HCT116 (cell line): ENCODE data around the gene AGAP5. TPM values are rescaled to one million over a fixed set of nuclear protein-coding genes. Genes with fewer than 3 reads are reported as not detected.

Source experiments
- ATAC-seq: fragments of 200-7000 bp; cut with Tn5 transposase; 2 replicates; pipeline ENCODE4 v1.9.1; 2020; ENCODE audit warnings: mild to moderate bottlenecking, moderate library complexity
- BruUV-seq: library from RNA; stranded (reverse); fragments of 400-500 nt; replicated peaks from 2 replicates; lab custom pipeline; 2021; lab: Mats Ljungman, UMichigan
- CTCF ChIA-PET: fragments of 300-600 bp; sonication (Branson Sonifier 250); formaldehyde crosslinking; loops from one replicate; lab custom pipeline; 2021; ENCODE audit warnings: antibody characterized with exemption; lab: Charles Lee
- POLR2A ChIA-PET: fragments of 300-600, 350-600 bp; sonication (Branson Sonifier 250); formaldehyde crosslinking; loops from one replicate; lab custom pipeline; 2021; ENCODE audit warnings: antibody characterized with exemption; lab: Charles Lee
- RAD21 ChIA-PET, 2 experiments: fragments of 300-600 bp; sonication (Branson Sonifier 250); formaldehyde crosslinking; loops; one replicate each; lab custom pipeline; 2023; ENCODE audit warnings: low total read pairs in 2 of 2; ENCODE audit not compliant: uncharacterized antibody in 2 of 2, unreplicated experiment in 2 of 2, low non-redundant PET in 1 of 2; lab: Charles Lee
- DNase-seq: peaks from one replicate; pipeline ENCODE4 v3.0.0-alpha.2; 2010; ENCODE audit warnings: low read depth, low spot score
- H2AFZ ChIP-seq: fragments of 200-600 bp; shearing (Covaris generic), sonication (generic); 2 replicates; pipeline ENCODE4 v1.6.1; 2017; ENCODE audit warnings: low read depth, mixed run types, mixed read lengths, antibody characterized with exemption, low read length; ENCODE audit not compliant: poor library complexity, severe bottlenecking
- H3K27ac ChIP-seq: 2 replicates; pipeline ENCODE4 v1.5.1; 2012; ENCODE audit warnings: low read depth, low read length
- H3K27me3 ChIP-seq: fragments of 200-600 bp; sonication (generic); 2 replicates; pipeline ENCODE4 v1.6.1; 2016; ENCODE audit warnings: mixed run types, low read length, mixed read lengths; ENCODE audit not compliant: insufficient read depth
- H3K36me3 ChIP-seq, 2 experiments: fragments of 200-500 bp in 1 of 2; fragments of 200-600 bp in 1 of 2; sonication (Bioruptor generic) in 1 of 2; sonication (generic) in 1 of 2; 2 replicates each; pipeline versions ENCODE4 v1.5.1 to v1.6.1; 2014 to 2016; ENCODE audit warnings: low read length in 2 of 2, inconsistent platforms in 1 of 2, mixed read lengths in 1 of 2, mixed run types in 1 of 2; ENCODE audit not compliant: insufficient read depth in 2 of 2, control insufficient read depth in 1 of 2
- H3K4me1 ChIP-seq, 2 experiments: fragments of 200-600 bp in 1 of 2; sonication (generic) in 1 of 2; 2 replicates each; pipeline versions ENCODE4 v1.5.1 to v1.6.1; 2012 to 2017; ENCODE audit warnings: low read length in 2 of 2, inconsistent platforms in 1 of 2, mild to moderate bottlenecking in 1 of 2, mixed read lengths in 1 of 2, mixed run types in 1 of 2, moderate library complexity in 1 of 2; ENCODE audit not compliant: insufficient read depth in 2 of 2, control insufficient read depth in 1 of 2
- H3K4me2 ChIP-seq: fragments of 200-600 bp; sonication (generic); 2 replicates; pipeline ENCODE4 v1.6.1; 2017; ENCODE audit warnings: mixed run types, low read length, mixed read lengths
- H3K4me3 ChIP-seq, 2 experiments: fragments of 200-600 bp in 1 of 2; sonication (generic) in 1 of 2; replicated peaks in 1 of 2; 2 replicates each; pipeline ENCODE4 v1.5.1; 2011 to 2016; ENCODE audit warnings: low read length in 2 of 2, control low read depth in 1 of 2, low read depth in 1 of 2, mild to moderate bottlenecking in 1 of 2, mixed read lengths in 1 of 2, mixed run types in 1 of 2
- H3K79me2 ChIP-seq: fragments of 200-600 bp; sonication (generic); 2 replicates; pipeline ENCODE4 v1.6.1; 2017; ENCODE audit warnings: mild to moderate bottlenecking, mixed run types, low read length, moderate library complexity, mixed read lengths; ENCODE audit not compliant: insufficient read depth
- H3K9ac ChIP-seq: fragments of 200-600 bp; sonication (generic); 2 replicates; pipeline ENCODE4 v1.6.1; 2016; ENCODE audit warnings: low read length, mixed read lengths
- H3K9me2 ChIP-seq: fragments of 200-600 bp; sonication (generic), shearing (Covaris generic); 2 replicates; pipeline ENCODE4 v1.6.1; 2017; ENCODE audit warnings: mixed run types, mild to moderate bottlenecking, moderate library complexity; ENCODE audit not compliant: insufficient read depth
- H3K9me3 ChIP-seq, 2 experiments: fragments of 200-500 bp in 1 of 2; fragments of 200-600 bp in 1 of 2; sonication (Bioruptor generic) in 1 of 2; sonication (generic) in 1 of 2; 2 replicates each; pipeline ENCODE4 v1.6.1; 2014 to 2017; ENCODE audit warnings: low read length in 2 of 2, mixed read lengths in 2 of 2, inconsistent platforms in 1 of 2, low read depth in 1 of 2, mild to moderate bottlenecking in 1 of 2, mixed run types in 1 of 2, moderate library complexity in 1 of 2; ENCODE audit not compliant: control insufficient read depth in 1 of 2, insufficient read depth in 1 of 2
- H4K20me1 ChIP-seq: fragments of 200-600 bp; sonication (generic), shearing (Covaris generic); 2 replicates; pipeline ENCODE4 v1.6.1; 2017; ENCODE audit warnings: mixed run types, mild to moderate bottlenecking, moderate library complexity; ENCODE audit not compliant: insufficient read depth
- ATF3 ChIP-seq: IDR thresholded peaks from 2 replicates; pipeline ENCODE4 v1.6.1; 2012
- CBX3 ChIP-seq: IDR thresholded peaks from 2 replicates; pipeline ENCODE4 v1.6.1; 2012; ENCODE audit warnings: low read depth
- CEBPB ChIP-seq: IDR thresholded peaks from 2 replicates; pipeline ENCODE4 v1.6.1; 2012; ENCODE audit warnings: low read depth
- EGR1 ChIP-seq: IDR thresholded peaks from 2 replicates; pipeline ENCODE4 v1.6.1; 2012; ENCODE audit warnings: low read depth
- EZH2 ChIP-seq: fragments of 200-600 bp; sonication (generic); IDR thresholded peaks from 2 replicates; pipeline ENCODE4 v1.6.1; 2017; ENCODE audit warnings: antibody characterized with exemption, mixed run types
- EZH2phosphoT487 ChIP-seq: fragments of 200-600 bp; IDR thresholded peaks from 2 replicates; pipeline ENCODE4 v1.6.1; 2018; ENCODE audit warnings: antibody characterized with exemption, borderline replicate concordance
- JUND ChIP-seq: IDR thresholded peaks from 2 replicates; pipeline ENCODE4 v1.6.1; 2012
- POLR2A ChIP-seq: IDR thresholded peaks from 2 replicates; pipeline ENCODE4 v1.7.0; 2011; ENCODE audit warnings: borderline replicate concordance; ENCODE audit not compliant: insufficient read depth, insufficient read length; ENCODE audit errors: extremely low read depth
- POLR2AphosphoS5 ChIP-seq: IDR thresholded peaks from 2 replicates; pipeline ENCODE4 v1.6.1; 2011; ENCODE audit warnings: mild to moderate bottlenecking, low read depth, low read length, moderate library complexity
- REST ChIP-seq: IDR thresholded peaks from 2 replicates; pipeline ENCODE4 v1.6.1; 2012; ENCODE audit warnings: low read depth
- SRF ChIP-seq: IDR thresholded peaks from 2 replicates; pipeline ENCODE4 v1.6.1; 2012; ENCODE audit warnings: low read depth
- TCF7L2 ChIP-seq: IDR thresholded peaks from 2 replicates; pipeline ENCODE4 v1.7.0; 2011; ENCODE audit warnings: borderline replicate concordance, inconsistent platforms; ENCODE audit not compliant: insufficient read depth, insufficient read length; ENCODE audit errors: extremely low read depth
- ZNF274 ChIP-seq: fragments of 200-500 bp; sonication (Bioruptor generic); IDR thresholded peaks from 2 replicates; pipeline ENCODE4 v1.6.1; 2014; ENCODE audit warnings: mild to moderate bottlenecking, low read depth, low read length, inconsistent platforms
- intact Hi-C: fragments of 100-400 bp; cut with micrococcal nuclease; formaldehyde crosslinking; loops from 2 replicates; pipeline ENCODE4 v1.10.0; 2022
- total RNA-seq: library from RNA; stranded (reverse); gene quantifications from one replicate; pipeline ENCODE4 v1.2.1, GENCODE V29; 2021; ENCODE audit not compliant: unreplicated experiment
- TF ChIP-seq, protein P1 (sequence below), 3 experiments: fragments of 200-600 bp in 1 of 3; sonication (generic) in 1 of 3; IDR thresholded peaks in 2 of 3; conservative IDR thresholded peaks in 1 of 3; 2 replicates each; pipeline ENCODE4 v1.5.1; 2012 to 2017; ENCODE audit warnings: low read depth in 2 of 3, low read length in 2 of 3, antibody characterized with exemption in 1 of 3, borderline replicate concordance in 1 of 3, control low read depth in 1 of 3, mild to moderate bottlenecking in 1 of 3, mixed read lengths in 1 of 3, mixed run types in 1 of 3, moderate library complexity in 1 of 3; ENCODE audit not compliant: insufficient read depth in 1 of 3
- TF ChIP-seq, protein P2 (sequence below): IDR thresholded peaks from 2 replicates; pipeline ENCODE4 v1.6.1; 2012
- TF ChIP-seq, protein P3 (sequence below): IDR thresholded peaks from 2 replicates; pipeline ENCODE4 v1.6.1; 2011; ENCODE audit warnings: mild to moderate bottlenecking, low read length, moderate library complexity; ENCODE audit not compliant: insufficient replicate concordance; ENCODE audit errors: extremely low read depth

Gene AGAP5
- total RNA-seq, 1 experiment from 2014 or later = 7.5 TPM

- TF ChIP-seq POLR2A (no peak), SRF (no peak), JUND (no peak)
- TF ChIP-seq, protein P1, sequence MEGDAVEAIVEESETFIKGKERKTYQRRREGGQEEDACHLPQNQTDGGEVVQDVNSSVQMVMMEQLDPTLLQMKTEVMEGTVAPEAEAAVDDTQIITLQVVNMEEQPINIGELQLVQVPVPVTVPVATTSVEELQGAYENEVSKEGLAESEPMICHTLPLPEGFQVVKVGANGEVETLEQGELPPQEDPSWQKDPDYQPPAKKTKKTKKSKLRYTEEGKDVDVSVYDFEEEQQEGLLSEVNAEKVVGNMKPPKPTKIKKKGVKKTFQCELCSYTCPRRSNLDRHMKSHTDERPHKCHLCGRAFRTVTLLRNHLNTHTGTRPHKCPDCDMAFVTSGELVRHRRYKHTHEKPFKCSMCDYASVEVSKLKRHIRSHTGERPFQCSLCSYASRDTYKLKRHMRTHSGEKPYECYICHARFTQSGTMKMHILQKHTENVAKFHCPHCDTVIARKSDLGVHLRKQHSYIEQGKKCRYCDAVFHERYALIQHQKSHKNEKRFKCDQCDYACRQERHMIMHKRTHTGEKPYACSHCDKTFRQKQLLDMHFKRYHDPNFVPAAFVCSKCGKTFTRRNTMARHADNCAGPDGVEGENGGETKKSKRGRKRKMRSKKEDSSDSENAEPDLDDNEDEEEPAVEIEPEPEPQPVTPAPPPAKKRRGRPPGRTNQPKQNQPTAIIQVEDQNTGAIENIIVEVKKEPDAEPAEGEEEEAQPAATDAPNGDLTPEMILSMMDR (IDR thresholded peaks at IDR 0.05 in 2 of 3, conservative IDR thresholded peaks at IDR 0.05 in 1 of 3; ENCODE audit: borderline replicate concordance in 1 of 3, insufficient read depth in 1 of 3, low read depth in 2 of 3, low read length in 2 of 3) = no peak
Measured at GRCh38 chr10:73647211-73647874, 50.6 kb downstream of the AGAP5 start (continued).

- Histone ChIP-seq H3K36me3 (no peaks in the 10 kb centered on the region), H4K20me1 (no peaks in the 10 kb centered on the region), H3K9me2 (no peaks in the 10 kb centered on the region), H3K9ac (no peak overlapping the region), H2AFZ (no peak overlapping the region), H3K27me3 (0 out of 2 replicates have a peak, but pooled peaks cover 4% of the 10 kb centered on the region), H3K4me1 (peaks cover 0 to 11% of the 10 kb centered on the region in 2 experiments; a peak in 3 of 4 replicates), H3K4me3 (no peak overlapping the region), H3K9me3 (no peaks in the 10 kb centered on the region), H3K79me2 (no peaks in the 10 kb centered on the region)
- no peak for DNase-seq
- POLR2A ChIA-PET = interaction anchor here (0.6 kb wide), 1 partner anchor 1205 kb away, joined by 7 read pairs; no protein-coding TSS in a partner anchor
- no peak for ATAC-seq
- RAD21 ChIA-PET = interaction anchor here in 1 of 2 experiments (0.5 kb wide), 1 partner anchor 115 kb away, joined by 3 read pairs; no protein-coding TSS in a partner anchor
- TF ChIP-seq POLR2AphosphoS5 (no peak), JUND (no peak), EZH2 (no peak), TCF7L2 (no peak), SRF (no peak), EGR1 (no peak), REST (no peak), EZH2phosphoT487 (no peak), ZNF274 (no peak), CBX3 (no peak), CEBPB (no peak), ATF3 (no peak)
- TF ChIP-seq, protein P2, sequence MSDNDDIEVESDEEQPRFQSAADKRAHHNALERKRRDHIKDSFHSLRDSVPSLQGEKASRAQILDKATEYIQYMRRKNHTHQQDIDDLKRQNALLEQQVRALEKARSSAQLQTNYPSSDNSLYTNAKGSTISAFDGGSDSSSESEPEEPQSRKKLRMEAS = no peak
- TF ChIP-seq, protein P3, sequence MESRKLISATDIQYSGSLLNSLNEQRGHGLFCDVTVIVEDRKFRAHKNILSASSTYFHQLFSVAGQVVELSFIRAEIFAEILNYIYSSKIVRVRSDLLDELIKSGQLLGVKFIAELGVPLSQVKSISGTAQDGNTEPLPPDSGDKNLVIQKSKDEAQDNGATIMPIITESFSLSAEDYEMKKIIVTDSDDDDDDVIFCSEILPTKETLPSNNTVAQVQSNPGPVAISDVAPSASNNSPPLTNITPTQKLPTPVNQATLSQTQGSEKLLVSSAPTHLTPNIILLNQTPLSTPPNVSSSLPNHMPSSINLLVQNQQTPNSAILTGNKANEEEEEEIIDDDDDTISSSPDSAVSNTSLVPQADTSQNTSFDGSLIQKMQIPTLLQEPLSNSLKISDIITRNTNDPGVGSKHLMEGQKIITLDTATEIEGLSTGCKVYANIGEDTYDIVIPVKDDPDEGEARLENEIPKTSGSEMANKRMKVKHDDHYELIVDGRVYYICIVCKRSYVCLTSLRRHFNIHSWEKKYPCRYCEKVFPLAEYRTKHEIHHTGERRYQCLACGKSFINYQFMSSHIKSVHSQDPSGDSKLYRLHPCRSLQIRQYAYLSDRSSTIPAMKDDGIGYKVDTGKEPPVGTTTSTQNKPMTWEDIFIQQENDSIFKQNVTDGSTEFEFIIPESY = no peak
- TF ChIP-seq, all 23 proteins: peak for 0
- BruUV-seq = no TSS peak
- H3K4me2 ChIP-seq = no peak overlapping the region
- CTCF ChIA-PET = interaction anchor here (4.1 kb wide), 1 partner anchor 117 kb away, joined by 36 read pairs; no protein-coding TSS in a partner anchor
- H3K27ac ChIP-seq = no peak overlapping the region
- intact Hi-C loops = no loop called here
Measured at GRCh38 chr10:73646598-73647041, 51.3 kb downstream of the AGAP5 start.
